Colonic mucosa (tissue), 4 donors: ENCODE data around the gene DIP2C. TPM values are rescaled to one million over a fixed set of nuclear protein-coding genes. Genes with fewer than 3 reads are reported as not detected.

Experiments
- DNase-seq: peaks from one replicate; pipeline ENCODE4 v3.0.0-alpha.2; 2020
- H3K27ac ChIP-seq: fragments of 200-600 bp; one replicate; pipeline ENCODE4 v1.8.0; 2021
- H3K27me3 ChIP-seq: fragments of 200-600 bp; one replicate; pipeline ENCODE4 v1.8.0; 2021
- H3K36me3 ChIP-seq: fragments of 200-600 bp; one replicate; pipeline ENCODE4 v1.8.0; 2021
- H3K4me1 ChIP-seq: fragments of 200-600 bp; one replicate; pipeline ENCODE4 v1.8.0; 2021; ENCODE audit warnings: mild to moderate bottlenecking
- H3K4me3 ChIP-seq: fragments of 200-600 bp; one replicate; pipeline ENCODE4 v1.8.0; 2021
- H3K9ac ChIP-seq, 2 donors: one replicate each; pipeline ENCODE4 v1.7.0; 2013; ENCODE audit warnings: control low read depth in 2 of 2, low read depth in 2 of 2, low read length in 2 of 2
- H3K9me3 ChIP-seq: fragments of 200-600 bp; one replicate; pipeline ENCODE4 v1.8.0; 2021
- intact Hi-C: fragments of 100-400 bp; cut with DNase I; formaldehyde crosslinking; loops from one replicate; pipeline ENCODE4 v1.14.1; 2022
- total RNA-seq, 2 donors: library from RNA; stranded (reverse); fragmentation: NEBNext Ultra II Directional in 1 of 2; extraction: Animal tissue kit (Norgen Biotek cat#: 25700) in 1 of 2; gene quantifications; one replicate each; pipeline ENCODE4 v1.2.1, GENCODE V29; 2021
- TF ChIP-seq, protein P1 (sequence below): fragments of 200-600 bp; IDR thresholded peaks from one replicate; pipeline ENCODE4 v1.8.0; 2022; ENCODE audit warnings: antibody characterized with exemption, mild to moderate bottlenecking
- donor health status: healthy.
- donor health status: DM: no; HTN: no; CAD: no.
- donor health status: DM: no; HTN: no; CAD: no.

Gene DIP2C
- total RNA-seq, 2 donors from 2014 or later, result 7.6 to 11.2 TPM

DNA sequence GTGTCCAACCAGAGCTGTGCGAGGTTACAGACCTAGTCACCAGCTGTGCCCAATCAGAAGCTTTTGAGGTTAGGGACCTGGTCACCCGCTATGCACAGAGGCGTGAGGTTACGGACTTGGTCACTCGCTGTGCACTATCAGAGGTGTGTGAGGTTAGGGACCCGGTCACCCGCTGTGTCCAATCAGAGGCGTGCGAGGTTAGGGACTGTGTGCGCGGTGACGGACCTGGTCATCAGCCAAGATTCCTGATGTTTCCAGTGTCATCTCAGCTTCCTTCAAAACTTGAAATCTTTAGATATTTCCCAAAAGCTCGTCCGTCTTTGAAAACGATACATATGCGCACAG, 182.1 kb downstream of the DIP2C start:
- Histone ChIP-seq H3K9me3 (no peaks in the 10 kb centered on the region), H3K4me3 (no peak overlapping the region), H3K4me1 (no peaks in the 10 kb centered on the region), H3K9ac (no peak overlapping the region), H3K27ac (no peak overlapping the region), H3K27me3 (no peaks in the 10 kb centered on the region), H3K36me3 (no peaks in the 10 kb centered on the region)
- no peak for DNase-seq
- TF ChIP-seq, protein P1, sequence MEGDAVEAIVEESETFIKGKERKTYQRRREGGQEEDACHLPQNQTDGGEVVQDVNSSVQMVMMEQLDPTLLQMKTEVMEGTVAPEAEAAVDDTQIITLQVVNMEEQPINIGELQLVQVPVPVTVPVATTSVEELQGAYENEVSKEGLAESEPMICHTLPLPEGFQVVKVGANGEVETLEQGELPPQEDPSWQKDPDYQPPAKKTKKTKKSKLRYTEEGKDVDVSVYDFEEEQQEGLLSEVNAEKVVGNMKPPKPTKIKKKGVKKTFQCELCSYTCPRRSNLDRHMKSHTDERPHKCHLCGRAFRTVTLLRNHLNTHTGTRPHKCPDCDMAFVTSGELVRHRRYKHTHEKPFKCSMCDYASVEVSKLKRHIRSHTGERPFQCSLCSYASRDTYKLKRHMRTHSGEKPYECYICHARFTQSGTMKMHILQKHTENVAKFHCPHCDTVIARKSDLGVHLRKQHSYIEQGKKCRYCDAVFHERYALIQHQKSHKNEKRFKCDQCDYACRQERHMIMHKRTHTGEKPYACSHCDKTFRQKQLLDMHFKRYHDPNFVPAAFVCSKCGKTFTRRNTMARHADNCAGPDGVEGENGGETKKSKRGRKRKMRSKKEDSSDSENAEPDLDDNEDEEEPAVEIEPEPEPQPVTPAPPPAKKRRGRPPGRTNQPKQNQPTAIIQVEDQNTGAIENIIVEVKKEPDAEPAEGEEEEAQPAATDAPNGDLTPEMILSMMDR, result no peak
- intact Hi-C loops, result no loop called here

DNA sequence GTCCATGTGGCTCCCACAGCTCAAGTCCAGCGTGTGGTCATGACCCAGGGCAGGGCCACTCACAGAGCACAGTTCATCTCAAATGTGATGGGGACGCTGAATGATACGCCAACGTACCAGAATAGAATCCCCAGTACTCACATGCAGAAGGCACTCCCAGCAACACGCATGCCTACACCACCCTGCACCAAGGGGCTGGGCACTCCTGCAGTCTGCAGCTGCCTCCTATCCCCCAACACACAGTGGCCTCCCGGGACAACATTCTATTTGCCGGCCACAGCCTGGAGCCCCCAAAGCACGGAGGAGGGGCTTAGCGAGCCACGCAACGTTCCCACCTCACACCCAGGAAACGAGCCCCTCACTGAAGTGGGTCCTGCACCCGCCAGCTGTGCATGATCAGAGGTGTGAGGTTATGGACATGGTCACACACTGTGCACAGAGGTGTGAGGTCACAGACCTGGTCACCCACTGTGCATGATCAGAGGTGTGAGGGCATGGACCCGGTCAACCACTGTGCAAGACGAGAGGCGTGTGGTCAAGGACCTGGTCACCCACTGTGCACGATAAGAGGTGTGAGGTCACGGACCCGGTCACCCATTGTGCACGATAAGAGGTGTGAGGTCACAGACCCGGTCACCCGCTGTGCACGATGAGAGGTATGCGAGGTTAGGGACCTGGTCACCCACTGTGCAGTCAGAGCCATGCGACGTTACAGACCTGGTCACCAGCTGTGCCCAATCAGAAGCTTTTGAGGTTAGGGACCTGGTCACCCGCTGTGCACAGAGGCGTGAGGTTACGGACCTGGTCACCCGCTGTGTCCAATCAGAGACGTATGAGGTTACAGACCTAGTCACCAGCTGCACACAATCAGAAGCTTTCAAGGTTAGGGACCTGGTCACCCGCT, 182.8 kb downstream of the DIP2C start:
- Histone ChIP-seq H3K9ac (no peak overlapping the region), H3K4me1 (no peaks in the 10 kb centered on the region), H3K4me3 (no peak overlapping the region), H3K27me3 (no peaks in the 10 kb centered on the region), H3K27ac (no peak overlapping the region), H3K36me3 (no peaks in the 10 kb centered on the region), H3K9me3 (no peaks in the 10 kb centered on the region)
- DNase-seq, result no peak
- intact Hi-C loops, result no loop called here
- TF ChIP-seq, protein P1, result no peak

DNA sequence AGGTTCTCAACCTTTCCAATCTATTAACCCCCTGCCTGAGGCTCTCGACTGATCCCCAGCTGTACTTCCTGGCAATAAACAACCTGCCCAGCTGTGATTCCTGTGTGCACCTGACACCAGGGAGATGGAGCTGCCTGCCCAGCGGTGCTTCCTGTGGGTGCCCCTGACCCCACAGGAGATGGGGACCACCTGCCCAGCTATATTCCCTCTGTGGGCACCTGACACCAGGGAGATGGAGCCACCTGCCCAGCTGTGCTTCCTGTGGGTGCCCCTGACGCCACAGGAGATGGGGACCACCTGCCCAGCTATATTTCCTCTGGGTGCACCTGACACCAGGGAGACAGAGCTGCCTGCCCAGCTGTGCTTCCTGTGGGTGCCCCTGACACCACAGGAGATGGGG, 184.0 kb downstream of the DIP2C start:
- H3K36me3 ChIP-seq, result no peaks in the 10 kb centered on the region
- H3K9ac ChIP-seq, result no peak overlapping the region
- DNase-seq, result no peak
- no peaks in the 10 kb centered on the region for H3K9me3 ChIP-seq
- intact Hi-C loops, result no loop called here
- H3K27me3 ChIP-seq, result no peaks in the 10 kb centered on the region
- no peaks in the 10 kb centered on the region for H3K4me1 ChIP-seq
- H3K27ac ChIP-seq, result no peak overlapping the region
- TF ChIP-seq, protein P1, result no peak
- H3K4me3 ChIP-seq, result no peak overlapping the region

DNA sequence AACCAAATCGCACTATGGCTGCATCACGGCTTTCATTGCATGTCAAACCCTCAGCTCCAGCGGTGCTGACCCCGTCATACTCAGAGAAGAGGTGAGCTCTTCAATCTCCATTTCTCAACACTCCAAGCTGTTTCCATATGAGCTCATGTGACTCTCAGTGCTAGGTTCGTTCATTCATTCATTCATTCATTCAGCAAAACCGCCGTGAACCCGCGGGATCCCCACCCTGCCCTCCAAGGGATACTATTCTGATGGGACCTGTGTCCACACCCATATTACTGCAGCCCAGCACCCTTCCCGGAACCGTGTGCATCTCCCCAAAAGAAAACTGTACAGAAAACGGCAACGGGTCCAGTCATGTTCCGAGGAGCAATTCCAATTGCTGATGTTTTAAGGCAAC, 184.7 kb downstream of the DIP2C start:
- Histone ChIP-seq H3K9me3 (no peaks in the 10 kb centered on the region), H3K4me1 (no peaks in the 10 kb centered on the region), H3K9ac (no peak overlapping the region), H3K4me3 (no peak overlapping the region), H3K27me3 (no peaks in the 10 kb centered on the region), H3K27ac (no peak overlapping the region), H3K36me3 (no peaks in the 10 kb centered on the region)
- TF ChIP-seq, protein P1, result no peak
- intact Hi-C loops, result no loop called here
- DNase-seq, result no peak

DNA sequence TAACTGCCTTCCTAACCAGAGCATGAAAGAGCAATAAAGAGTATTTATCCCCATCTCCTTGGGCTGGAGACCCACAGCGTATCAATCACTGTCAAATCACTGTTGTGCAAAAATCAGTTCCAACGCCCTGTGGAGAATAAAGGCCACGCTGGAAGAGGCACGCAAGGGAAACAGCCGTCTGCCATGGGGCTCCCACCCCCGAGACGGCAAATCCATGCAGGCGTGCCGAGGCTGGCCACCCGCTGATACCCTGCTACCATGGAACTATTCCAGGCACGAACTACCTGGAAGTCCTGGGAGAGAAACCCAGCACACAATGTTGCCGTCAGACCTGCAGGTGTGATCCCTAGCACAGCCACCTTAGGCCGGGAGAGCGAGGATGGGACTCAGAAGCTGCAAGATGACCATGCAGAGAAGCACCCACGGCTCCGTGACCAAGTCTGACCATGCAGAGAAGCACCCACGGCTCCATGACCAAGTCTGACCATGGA, 185.3 kb downstream of the DIP2C start:
- intact Hi-C loops, result no loop called here
- Histone ChIP-seq H3K27ac (no peak overlapping the region), H3K9ac (no peak overlapping the region), H3K4me3 (no peak overlapping the region), H3K9me3 (no peaks in the 10 kb centered on the region), H3K27me3 (no peaks in the 10 kb centered on the region), H3K36me3 (no peaks in the 10 kb centered on the region), H3K4me1 (no peaks in the 10 kb centered on the region)
- TF ChIP-seq, protein P1, result no peak
- no peak for DNase-seq
